HG02763 (cell line): ENCODE measurements around the gene PRKAG3.
"Not testable (repeated sequence)": the region's sequence is repeated elsewhere in the genome, so short reads cannot be mapped to it uniquely, and the experiment has no call there.

Source experiments
- ATAC-seq: cut with Tn5 transposase; IDR thresholded peaks from one replicate; pipeline ENCODE4 v1.9.1; 2021; ENCODE audit warnings: mild to moderate bottlenecking, moderate library complexity; ENCODE audit not compliant: unreplicated experiment

Gene PRKAG3

GRCh38 chr2:218863021-218863520 is 31.5 kb upstream of the PRKAG3 start:
- no peak for ATAC-seq

- no peak for ATAC-seq
Observed at GRCh38 chr2:218861645-218862318, 30.2 kb upstream of the PRKAG3 start.

- no peak for ATAC-seq
Observed at GRCh38 chr2:218860950-218861381, 29.4 kb upstream of the PRKAG3 start.

- ATAC-seq: no peak
Observed at GRCh38 chr2:218859988-218860831, 28.6 kb upstream of the PRKAG3 start.

- ATAC-seq: no peak
Observed at GRCh38 chr2:218859556-218859987, 28.0 kb upstream of the PRKAG3 start, which contains the start of gene WNT6. WNT6 (plus strand) TSS chr2:218859805; CDS start chr2:218860038, 233 bp downstream.

GRCh38 chr2:218858671-218859555 is 27.3 kb upstream of the PRKAG3 start:
- no peak for ATAC-seq

- ATAC-seq: no peak
Observed at GRCh38 chr2:218858138-218858445, 26.5 kb upstream of the PRKAG3 start.

GRCh38 chr2:218857371-218858137 is 26.0 kb upstream of the PRKAG3 start:
- ATAC-seq: no peak

- ATAC-seq: no peak
Observed at GRCh38 chr2:218856896-218857243, 25.3 kb upstream of the PRKAG3 start.

- no peak for ATAC-seq
Observed at GRCh38 chr2:218856167-218856895, 24.7 kb upstream of the PRKAG3 start.

GRCh38 chr2:218855305-218856166 is 23.9 kb upstream of the PRKAG3 start:
- no peak for ATAC-seq

- no peak for ATAC-seq
Observed at GRCh38 chr2:218854860-218855259, 23.3 kb upstream of the PRKAG3 start.

GRCh38 chr2:218853766-218854165 is 22.2 kb upstream of the PRKAG3 start:
- ATAC-seq: no peak

GRCh38 chr2:218852911-218853667 is 21.5 kb upstream of the PRKAG3 start:
- ATAC-seq: no peak

GRCh38 chr2:218851286-218851685 is 19.7 kb upstream of the PRKAG3 start:
- no peak for ATAC-seq

- ATAC-seq: no peak
Observed at GRCh38 chr2:218850796-218851195, 19.2 kb upstream of the PRKAG3 start.

- no peak for ATAC-seq
Observed at GRCh38 chr2:218849721-218850120, 18.1 kb upstream of the PRKAG3 start.

- not testable (repeated sequence) for ATAC-seq
Observed at GRCh38 chr2:218846963-218847362, 15.4 kb upstream of the PRKAG3 start.
